IMR-90 (cell line): Measurements from ENCODE around the gene PLA2G2C. TPM values are rescaled to one million over a fixed set of nuclear protein-coding genes. Genes with fewer than 3 reads are reported as not detected.

Experiments
- ATAC-seq: fragments of 200-7000 bp; cut with Tn5 transposase; 2 replicates; pipeline ENCODE4 v1.9.1; 2020; ENCODE audit warnings: low read depth, mild to moderate bottlenecking, moderate library complexity
- BruUV-seq: library from RNA; stranded (reverse); fragments of 400-500 nt; replicated peaks from 2 replicates; lab custom pipeline; 2021; lab: Mats Ljungman, UMichigan
- CTCF ChIA-PET: fragments of 300-600 bp; formaldehyde crosslinking; extraction: SDS; loops from one replicate; lab custom pipeline; 2021; ENCODE audit warnings: antibody characterized with exemption; lab: Yijun Ruan, JAX
- POLR2A ChIA-PET: fragments of 300-600 bp; sonication (Branson Sonifier 250); formaldehyde crosslinking; loops from one replicate; lab custom pipeline; 2022; ENCODE audit warnings: antibody characterized with exemption; ENCODE audit not compliant: unreplicated experiment; lab: Charles Lee
- DNase-seq: peaks from one replicate; pipeline ENCODE4 v3.0.0; 2013
- H2AFZ ChIP-seq: replicated peaks from 2 replicates; pipeline ENCODE3; 2013; ENCODE audit warnings: low read length, mild to moderate bottlenecking; ENCODE audit not compliant: poor library complexity
- H2AK5ac ChIP-seq: 2 replicates; pipeline ENCODE4 v1.6.1; 2013; ENCODE audit warnings: low read depth, low read length, inconsistent platforms
- H2AK9ac ChIP-seq: replicated peaks from 2 replicates; pipeline ENCODE3; 2013; ENCODE audit warnings: mild to moderate bottlenecking, low read depth, low read length, moderate library complexity; ENCODE audit not compliant: poor library complexity
- H2BK120ac ChIP-seq: 2 replicates; pipeline ENCODE4 v1.6.1; 2013; ENCODE audit warnings: low read depth, low read length, inconsistent platforms
- H2BK15ac ChIP-seq: 3 replicates; pipeline ENCODE4 v1.6.1; 2013; ENCODE audit warnings: low read depth, low read length, inconsistent platforms
- H2BK20ac ChIP-seq: 2 replicates; pipeline ENCODE4 v1.6.1; 2013; ENCODE audit warnings: low read depth, mild to moderate bottlenecking, inconsistent platforms, low read length, moderate library complexity
- H2BK5ac ChIP-seq: 2 replicates; pipeline ENCODE4 v1.6.1; 2013; ENCODE audit warnings: mild to moderate bottlenecking, low read depth, low read length, inconsistent platforms; ENCODE audit not compliant: poor library complexity, severe bottlenecking
- H3K14ac ChIP-seq: replicated peaks from 2 replicates; pipeline ENCODE4 v1.6.1; 2013; ENCODE audit warnings: low read depth, low read length, inconsistent platforms
- H3K18ac ChIP-seq: 2 replicates; pipeline ENCODE4 v1.6.1; 2013; ENCODE audit warnings: low read depth, low read length, control low read depth
- H3K23ac ChIP-seq: 2 replicates; pipeline ENCODE4 v1.6.1; 2013; ENCODE audit warnings: low read depth, low read length, inconsistent platforms
- H3K27ac ChIP-seq: 2 replicates; pipeline ENCODE4 v1.5.1; 2013; ENCODE audit warnings: mild to moderate bottlenecking, control low read depth, low read length; ENCODE audit not compliant: insufficient read depth
- H3K27me3 ChIP-seq: 2 replicates; pipeline ENCODE4 v1.6.1; 2013; ENCODE audit warnings: low read length; ENCODE audit not compliant: control insufficient read depth, insufficient read depth
- H3K36me3 ChIP-seq: 2 replicates; pipeline ENCODE4 v1.6.1; 2013; ENCODE audit warnings: low read length, mixed read lengths; ENCODE audit not compliant: control insufficient read depth, insufficient read depth
- H3K4ac ChIP-seq: 2 replicates; pipeline ENCODE4 v1.6.1; 2013; ENCODE audit warnings: low read depth, low read length, inconsistent platforms
- H3K4me1 ChIP-seq: 2 replicates; pipeline ENCODE4 v1.6.1; 2013; ENCODE audit warnings: low read length, mixed read lengths; ENCODE audit not compliant: control insufficient read depth, insufficient read depth
- H3K4me2 ChIP-seq: 2 replicates; pipeline ENCODE4 v1.6.1; 2013; ENCODE audit warnings: low read depth, mild to moderate bottlenecking, control low read depth, low read length, moderate library complexity
- H3K4me3 ChIP-seq: 2 replicates; pipeline ENCODE4 v1.5.1; 2013; ENCODE audit warnings: low read depth, mild to moderate bottlenecking, control low read depth, low read length, moderate library complexity; ENCODE audit not compliant: insufficient read depth
- H3K56ac ChIP-seq: 2 replicates; pipeline ENCODE4 v1.6.1; 2013; ENCODE audit warnings: low read length, inconsistent platforms; ENCODE audit not compliant: insufficient read depth; ENCODE audit errors: extremely low read depth
- H3K79me1 ChIP-seq, 2 experiments: 2 replicates each; pipeline ENCODE4 v1.6.1; 2013; ENCODE audit warnings: low read length in 2 of 2, inconsistent platforms in 1 of 2, low read depth in 1 of 2
- H3K9ac ChIP-seq: 2 replicates; pipeline ENCODE4 v1.6.1; 2013; ENCODE audit warnings: low read depth, low read length, control low read depth
- H3K9me1 ChIP-seq: 2 replicates; pipeline ENCODE4 v1.6.1; 2013; ENCODE audit warnings: low read length, inconsistent platforms; ENCODE audit not compliant: insufficient read depth
- H3K9me3 ChIP-seq: 2 replicates; pipeline ENCODE4 v1.6.1; 2013; ENCODE audit warnings: low read length; ENCODE audit not compliant: control insufficient read depth, insufficient read depth
- H4K20me1 ChIP-seq: 2 replicates; pipeline ENCODE4 v1.6.1; 2013; ENCODE audit warnings: low read length, inconsistent platforms; ENCODE audit not compliant: insufficient read depth
- H4K5ac ChIP-seq: 2 replicates; pipeline ENCODE4 v1.6.1; 2013; ENCODE audit warnings: mild to moderate bottlenecking, low read depth, low read length, control low read depth
- H4K8ac ChIP-seq, 2 experiments: 2 replicates each; pipeline ENCODE4 v1.6.1; 2013; ENCODE audit warnings: low read depth in 2 of 2, low read length in 2 of 2, control low read depth in 1 of 2, inconsistent platforms in 1 of 2
- H4K91ac ChIP-seq: 2 replicates; pipeline ENCODE4 v1.6.1; 2013; ENCODE audit warnings: low read depth, low read length, inconsistent platforms; ENCODE audit not compliant: insufficient read depth
- BHLHE40 ChIP-seq: fragments of 150-350 bp; IDR thresholded peaks from 2 replicates; pipeline ENCODE4 v1.6.1; 2016; ENCODE audit warnings: mild to moderate bottlenecking, low read depth, low read length
- CEBPB ChIP-seq: IDR thresholded peaks from 2 replicates; pipeline ENCODE4 v1.6.1; 2012; ENCODE audit warnings: low read depth, low read length, improper control_type of control experiment
- CHD1 ChIP-seq: IDR thresholded peaks from 2 replicates; pipeline ENCODE4 v1.6.1; 2012; ENCODE audit warnings: low read depth, low read length, improper control_type of control experiment
- CTCF ChIP-seq: conservative IDR thresholded peaks from 2 replicates; pipeline ENCODE4 v1.5.1; 2012; ENCODE audit warnings: mild to moderate bottlenecking, low read depth, low read length, improper control_type of control experiment
- ELK1 ChIP-seq: fragments of 150-350 bp; IDR thresholded peaks from 2 replicates; pipeline ENCODE4 v1.6.1; 2016; ENCODE audit warnings: low read depth, mild to moderate bottlenecking, low read length, moderate library complexity, borderline replicate concordance
- FOS ChIP-seq: fragments of 150-350 bp; IDR thresholded peaks from 2 replicates; pipeline ENCODE4 v1.6.1; 2016; ENCODE audit warnings: low read depth, low read length
- MAFK ChIP-seq: IDR thresholded peaks from 2 replicates; pipeline ENCODE4 v1.6.1; 2012; ENCODE audit warnings: low read depth, low read length, improper control_type of control experiment
- MAZ ChIP-seq: IDR thresholded peaks from 2 replicates; pipeline ENCODE4 v1.6.1; 2012; ENCODE audit warnings: low read depth, mild to moderate bottlenecking, low read length, improper control_type of control experiment, moderate library complexity, borderline replicate concordance
- MXI1 ChIP-seq: IDR thresholded peaks from 2 replicates; pipeline ENCODE4 v1.6.1; 2012; ENCODE audit warnings: low read depth, mild to moderate bottlenecking, low read length, moderate library complexity, borderline replicate concordance
- NFE2L2 ChIP-seq: fragments of 150-350 bp; IDR thresholded peaks from 2 replicates; pipeline ENCODE4 v1.6.1; 2016; ENCODE audit warnings: low read depth, mild to moderate bottlenecking, low read length
- POLR2A ChIP-seq: IDR thresholded peaks from 2 replicates; pipeline ENCODE4 v1.6.1; 2012; ENCODE audit warnings: mild to moderate bottlenecking, low read depth, low read length
- RAD21 ChIP-seq: IDR thresholded peaks from 2 replicates; pipeline ENCODE4 v1.6.1; 2012; ENCODE audit warnings: low read length, improper control_type of control experiment
- RCOR1 ChIP-seq: IDR thresholded peaks from 2 replicates; pipeline ENCODE4 v1.6.1; 2012; ENCODE audit warnings: mild to moderate bottlenecking, low read length, improper control_type of control experiment; ENCODE audit not compliant: insufficient replicate concordance
- RFX5 ChIP-seq: IDR thresholded peaks from 2 replicates; pipeline ENCODE4 v1.8.0; 2012; ENCODE audit warnings: low read depth, mild to moderate bottlenecking, low read length, moderate library complexity
- SMC3 ChIP-seq: fragments of 150-350 bp; IDR thresholded peaks from 2 replicates; pipeline ENCODE4 v1.6.1; 2016; ENCODE audit warnings: low read depth, mild to moderate bottlenecking, antibody characterized with exemption, low read length, moderate library complexity
- USF2 ChIP-seq: fragments of 150-350 bp; IDR thresholded peaks from 2 replicates; pipeline ENCODE4 v1.6.1; 2017; ENCODE audit warnings: mild to moderate bottlenecking, antibody characterized with exemption, low read length, low read depth
- WGBS, 2 experiments: methylation state at CpG; one replicate each; pipeline versions ENCODE4 v1.1.5 to v1.1.7; 2013; ENCODE audit warnings: missing lambda C conversion rate in 2 of 2; ENCODE audit not compliant: insufficient read length in 1 of 2; ENCODE audit errors: extremely low coverage in 2 of 2; 5-methylcytosine and 5-hydroxymethylcytosine counted together
- dilution Hi-C: fragments of 300-500 bp; cut with HindIII; formaldehyde crosslinking; loops from one replicate; pipeline ENCODE4 v1.14.3; 2018; ENCODE audit warnings: low sequenced_read_pairs; ENCODE audit not compliant: unreplicated experiment
- in situ Hi-C: fragments of 300-500 bp; cut with MboI; formaldehyde crosslinking; loops from 3 replicates; pipeline ENCODE4 v1.14.3; 2019; ENCODE audit warnings: low sequenced_read_pairs, inconsistent platforms, mixed read lengths
- intact Hi-C: fragments of 100-400 bp; cut with micrococcal nuclease; formaldehyde crosslinking; loops from 2 replicates; pipeline ENCODE4 v1.10.0; 2022
- polyA plus RNA-seq, 3 experiments: library from polyadenylated mRNA; depleted of rRNA; stranded (reverse); fragments of >200 nt; gene quantifications; 2 replicates each; pipeline ENCODE4 v1.2.3, GENCODE V29; 2012; ENCODE audit warnings: low replicate concordance in 1 of 3
- total RNA-seq: library from RNA; depleted of rRNA; stranded (reverse); fragments of >200 nt; gene quantifications from 2 replicates; pipeline ENCODE4 v1.2.3, GENCODE V29; 2012

Gene PLA2G2C
- total and polyA plus RNA-seq, 2 of the 4 experiments (the other 2 are of a cell fraction), result not detected

- H4K8ac ChIP-seq, result no peak overlapping the region
- H3K14ac ChIP-seq, result no peak overlapping the region
- TF ChIP-seq MXI1 (no peak), CHD1 (no peak), POLR2A (no peak), CEBPB (no peak), RAD21 (no peak), RCOR1 (no peak), ELK1 (no peak), BHLHE40 (no peak), SMC3 (no peak), USF2 (no peak), RFX5 (no peak), MAZ (no peak), FOS (no peak), NFE2L2 (no peak), MAFK (no peak), CTCF (no peak)
- H3K18ac ChIP-seq, result no peak overlapping the region
- CTCF ChIA-PET, result no interaction called here
- no peaks in the 10 kb centered on the region for H4K20me1 ChIP-seq
- H3K23ac ChIP-seq, result no peak overlapping the region
- no peaks in the 10 kb centered on the region for H3K9me3 ChIP-seq
- no peak overlapping the region for H3K56ac ChIP-seq
- H3K4ac ChIP-seq, result no peak overlapping the region
- dilution Hi-C loops, result no loop called here
- no peaks in the 10 kb centered on the region for H3K36me3 ChIP-seq
- ATAC-seq (no peak), DNase-seq (no peak)
- POLR2A ChIA-PET, result no interaction called here
- no TSS peak for BruUV-seq
- no peaks in the 10 kb centered on the region for H3K4me1 ChIP-seq
- no peak overlapping the region for H2BK5ac ChIP-seq
- H2AK9ac ChIP-seq, result no peak overlapping the region
- no peak overlapping the region for H3K27ac ChIP-seq
- no peak overlapping the region for H3K9ac ChIP-seq
- in situ Hi-C loops, result no loop called here
- no peak overlapping the region for H2BK20ac ChIP-seq
- no peak overlapping the region for H2AK5ac ChIP-seq
- H3K9me1 ChIP-seq, result no peaks in the 10 kb centered on the region
- no peaks in the 10 kb centered on the region for H3K79me1 ChIP-seq
- no peak overlapping the region for H4K5ac ChIP-seq
- no peak overlapping the region for H2BK120ac ChIP-seq
- no peak overlapping the region for H2BK15ac ChIP-seq
- H3K27me3 ChIP-seq, result peaks cover 28% of the 10 kb centered on the region
- H4K91ac ChIP-seq, result no peak overlapping the region
- H2AFZ ChIP-seq, result no peak overlapping the region
- 72% methylated on average over 2 of the region's 7 CpGs; no CpG with 5 or more reads in 1 of the 2 experiments for WGBS, 2 experiments
- intact Hi-C loops, result no loop called here
- H3K4me2 ChIP-seq, result no peak overlapping the region
- no peak overlapping the region for H3K4me3 ChIP-seq
Observed at GRCh38 chr1:20115916-20116315, 70.4 kb downstream of the PLA2G2C start.
